ENCODE measurements around the gene PAN3.

GRCh38 chr13:28271056-28271840 is 132.9 kb downstream of the PAN3 start:
- TF ChIP-seq RARB (CRISPR knock-in tag; IDR thresholded peaks at IDR 0.05), result no peak
- no peak for TF ChIP-seq PATZ1 (CRISPR knock-in tag; IDR thresholded peaks at IDR 0.05; ENCODE audit: borderline replicate concordance)
- TF ChIP-seq ZFP3 (CRISPR knock-in tag; IDR thresholded peaks at IDR 0.05), result no peak
- TF ChIP-seq PPARA (CRISPR knock-in tag; IDR thresholded peaks at IDR 0.05; ENCODE audit: borderline replicate concordance), result no peak
- TF ChIP-seq ARNTL (CRISPR knock-in tag; IDR thresholded peaks at IDR 0.05; ENCODE audit: borderline replicate concordance, low read depth), result no peak

Data from SK-N-SH treated with all-trans-retinoic acid at 6 μM for 48 hours (cell line).